ENCODE data around the gene BANK1. TPM values are rescaled to one million over a fixed set of nuclear protein-coding genes. Genes with fewer than 3 reads are reported as not detected.
A peak's percentile ranks its signal among the peaks of the same experiment; 100 is the strongest.

BANK1 gene
- total RNA-seq, 1 donor from 2014 or later = 0.19 TPM

DNA sequence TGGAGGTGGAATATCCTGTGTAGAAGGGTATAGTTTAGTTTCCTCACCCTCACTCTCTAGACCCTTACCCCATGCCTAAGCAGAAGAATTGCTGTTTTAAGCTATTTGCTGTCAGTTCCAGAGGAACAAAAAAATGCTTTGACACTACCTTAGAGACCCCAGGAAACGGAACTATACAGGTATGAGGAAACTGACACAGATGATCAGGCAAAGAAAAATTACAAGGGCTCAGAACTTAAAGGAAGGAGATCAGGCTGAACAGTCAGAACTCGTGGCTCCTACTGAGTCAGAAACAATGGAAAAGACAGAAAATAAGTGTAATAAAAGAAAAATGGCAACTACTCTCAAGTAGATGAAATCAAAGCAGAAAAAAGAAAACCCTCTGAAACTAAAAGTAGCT, 65.6 kb downstream of the BANK1 start:
- Mint-ChIP-seq H3K27me3 (ENCODE audit: insufficient read depth, low read depth) (no peaks in the 10 kb centered on the region), H3K9me3 (no peaks in the 10 kb centered on the region), H3K36me3 (no peaks in the 10 kb centered on the region), H3K4me1 (peaks cover 2% of the 10 kb centered on the region), H3K27ac (no peak overlapping the region), H3K4me3 (no peak overlapping the region)
- no peaks in the 10 kb centered on the region for H3K79me2 ChIP-seq (ENCODE audit: low read depth)
- no peaks in the 10 kb centered on the region for H3K27me3 ChIP-seq
- H3K4me1 ChIP-seq = peaks cover 7% of the 10 kb centered on the region
- H2AFZ ChIP-seq (replicated peaks) = no peak overlapping the region
- no peak for DNase-seq (ENCODE audit: low spot score)
- H3K4me3 ChIP-seq = no peak overlapping the region
- H3F3A ChIP-seq (ENCODE audit: low read depth) = no peaks in the 10 kb centered on the region
- no peak overlapping the region for H3K27ac ChIP-seq
- no peaks in the 10 kb centered on the region for H3K9me3 ChIP-seq (ENCODE audit: low read depth)
- TF ChIP-seq, protein P1, sequence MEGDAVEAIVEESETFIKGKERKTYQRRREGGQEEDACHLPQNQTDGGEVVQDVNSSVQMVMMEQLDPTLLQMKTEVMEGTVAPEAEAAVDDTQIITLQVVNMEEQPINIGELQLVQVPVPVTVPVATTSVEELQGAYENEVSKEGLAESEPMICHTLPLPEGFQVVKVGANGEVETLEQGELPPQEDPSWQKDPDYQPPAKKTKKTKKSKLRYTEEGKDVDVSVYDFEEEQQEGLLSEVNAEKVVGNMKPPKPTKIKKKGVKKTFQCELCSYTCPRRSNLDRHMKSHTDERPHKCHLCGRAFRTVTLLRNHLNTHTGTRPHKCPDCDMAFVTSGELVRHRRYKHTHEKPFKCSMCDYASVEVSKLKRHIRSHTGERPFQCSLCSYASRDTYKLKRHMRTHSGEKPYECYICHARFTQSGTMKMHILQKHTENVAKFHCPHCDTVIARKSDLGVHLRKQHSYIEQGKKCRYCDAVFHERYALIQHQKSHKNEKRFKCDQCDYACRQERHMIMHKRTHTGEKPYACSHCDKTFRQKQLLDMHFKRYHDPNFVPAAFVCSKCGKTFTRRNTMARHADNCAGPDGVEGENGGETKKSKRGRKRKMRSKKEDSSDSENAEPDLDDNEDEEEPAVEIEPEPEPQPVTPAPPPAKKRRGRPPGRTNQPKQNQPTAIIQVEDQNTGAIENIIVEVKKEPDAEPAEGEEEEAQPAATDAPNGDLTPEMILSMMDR (IDR thresholded peaks at IDR 0.05) = no peak
- no peak for TF ChIP-seq EZH2 (IDR thresholded peaks at IDR 0.05)
- no peak for TF ChIP-seq EZH2phosphoT487 (IDR thresholded peaks at IDR 0.05)
- no peaks in the 10 kb centered on the region for H3K36me3 ChIP-seq
- no peak overlapping the region for H3K9ac ChIP-seq
- no peaks in the 10 kb centered on the region for H4K20me1 ChIP-seq (ENCODE audit: low read depth)
- no peak overlapping the region for H3K4me2 ChIP-seq

DNA sequence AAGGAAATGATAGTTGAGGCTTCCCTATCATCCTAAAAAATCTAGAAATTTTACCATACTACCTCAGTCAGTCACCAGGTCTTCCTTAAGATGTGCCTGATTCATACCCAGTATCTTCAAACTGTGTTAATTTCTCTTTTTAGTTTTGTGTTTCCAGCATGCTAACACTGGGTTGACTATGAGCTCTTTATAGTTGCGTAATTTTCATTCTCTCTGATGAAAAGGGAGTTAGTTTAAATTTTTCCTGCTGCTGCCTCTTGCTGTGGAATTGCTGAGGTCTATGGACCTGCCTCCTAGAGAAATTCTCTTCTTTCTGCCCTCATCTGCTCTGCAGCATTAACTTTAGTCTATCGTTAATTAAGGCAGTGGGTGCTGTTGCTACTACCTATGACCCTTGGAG, 66.6 kb downstream of the BANK1 start:
- Mint-ChIP-seq H3K4me3 (no peak overlapping the region), H3K27me3 (ENCODE audit: insufficient read depth, low read depth) (no peaks in the 10 kb centered on the region), H3K36me3 (no peaks in the 10 kb centered on the region), H3K4me1 (peaks cover 2% of the 10 kb centered on the region), H3K9me3 (no peaks in the 10 kb centered on the region), H3K27ac (no peak overlapping the region)
- no peaks in the 10 kb centered on the region for H4K20me1 ChIP-seq (ENCODE audit: low read depth)
- H3K9me3 ChIP-seq (ENCODE audit: low read depth) = no peaks in the 10 kb centered on the region
- no peaks in the 10 kb centered on the region for H3K27me3 ChIP-seq
- no peak overlapping the region for H3K27ac ChIP-seq
- no peak overlapping the region for H3K9ac ChIP-seq
- H3K4me2 ChIP-seq = no peak overlapping the region
- TF ChIP-seq EZH2 (IDR thresholded peaks at IDR 0.05) = no peak
- TF ChIP-seq EZH2phosphoT487 (IDR thresholded peaks at IDR 0.05) = no peak
- TF ChIP-seq, protein P1 (IDR thresholded peaks at IDR 0.05) = no peak
- H3K4me3 ChIP-seq = no peak overlapping the region
- H3F3A ChIP-seq (ENCODE audit: low read depth) = no peaks in the 10 kb centered on the region
- H3K79me2 ChIP-seq (ENCODE audit: low read depth) = no peaks in the 10 kb centered on the region
- H2AFZ ChIP-seq (replicated peaks) = peak overlapping the region; percentile 20
- H3K4me1 ChIP-seq = peaks cover 7% of the 10 kb centered on the region
- no peaks in the 10 kb centered on the region for H3K36me3 ChIP-seq
- DNase-seq (ENCODE audit: low spot score) = no peak

DNA sequence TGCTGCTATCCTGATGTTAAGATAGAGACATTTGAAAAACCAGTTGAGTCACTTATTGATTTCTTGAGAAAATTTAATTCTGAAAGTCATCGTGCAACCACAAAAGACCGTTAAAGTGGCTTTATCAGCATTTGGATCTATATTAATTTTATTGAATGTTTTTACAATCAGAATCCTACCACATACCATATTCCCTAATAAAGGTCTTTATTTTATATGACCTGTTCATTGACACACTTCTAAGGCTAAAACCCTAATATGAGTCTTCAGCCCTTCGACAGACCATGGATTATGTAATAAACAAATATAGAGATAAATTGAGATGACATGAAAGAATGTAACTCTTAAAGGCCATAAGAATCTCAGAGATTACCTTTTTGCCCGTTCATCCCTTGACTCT, 68.1 kb downstream of the BANK1 start:
- H3K9me3 ChIP-seq (ENCODE audit: low read depth) = no peaks in the 10 kb centered on the region
- DNase-seq (ENCODE audit: low spot score) = no peak
- H3K27me3 ChIP-seq = no peaks in the 10 kb centered on the region
- Mint-ChIP-seq H3K36me3 (no peaks in the 10 kb centered on the region), H3K4me1 (no peaks in the 10 kb centered on the region), H3K4me3 (no peak overlapping the region), H3K27ac (no peak overlapping the region), H3K27me3 (ENCODE audit: insufficient read depth, low read depth) (no peaks in the 10 kb centered on the region), H3K9me3 (no peaks in the 10 kb centered on the region)
- no peak overlapping the region for H3K9ac ChIP-seq
- no peaks in the 10 kb centered on the region for H3F3A ChIP-seq (ENCODE audit: low read depth)
- no peak for TF ChIP-seq EZH2phosphoT487 (IDR thresholded peaks at IDR 0.05)
- TF ChIP-seq, protein P1 (IDR thresholded peaks at IDR 0.05) = no peak
- no peak for TF ChIP-seq EZH2 (IDR thresholded peaks at IDR 0.05)
- H2AFZ ChIP-seq (replicated peaks) = no peak overlapping the region
- H3K27ac ChIP-seq = no peak overlapping the region
- no peaks in the 10 kb centered on the region for H3K79me2 ChIP-seq (ENCODE audit: low read depth)
- no peak overlapping the region for H3K4me2 ChIP-seq
- H3K4me3 ChIP-seq = no peak overlapping the region
- no peaks in the 10 kb centered on the region for H4K20me1 ChIP-seq (ENCODE audit: low read depth)
- H3K4me1 ChIP-seq = no peaks in the 10 kb centered on the region
- no peaks in the 10 kb centered on the region for H3K36me3 ChIP-seq
